GM19035 (cell line): ENCODE results near the gene ICAM2.
"Not testable (repeated sequence)": the region's sequence is repeated elsewhere in the genome, so short reads cannot be mapped to it uniquely, and the experiment has no call there.

ENCODE experiments used
- ATAC-seq: cut with Tn5 transposase; IDR thresholded peaks from one replicate; pipeline ENCODE4 v1.9.1; 2021; ENCODE audit not compliant: unreplicated experiment

The ICAM2 gene

GRCh38 chr17:63998050-63998720 lies 22.2 kb downstream of the ICAM2 start, which contains the start of gene PRR29:
Gene PRR29, plus strand, starts transcription at chr17:63998351. Its CDS starts 14 bp downstream, at chr17:63998365.
- no peak for ATAC-seq

GRCh38 chr17:63997341-63998048 lies 22.9 kb downstream of the ICAM2 start:
- ATAC-seq = no peak

- ATAC-seq = no peak
Observed at GRCh38 chr17:63996430-63997182, 23.8 kb downstream of the ICAM2 start.

DNA sequence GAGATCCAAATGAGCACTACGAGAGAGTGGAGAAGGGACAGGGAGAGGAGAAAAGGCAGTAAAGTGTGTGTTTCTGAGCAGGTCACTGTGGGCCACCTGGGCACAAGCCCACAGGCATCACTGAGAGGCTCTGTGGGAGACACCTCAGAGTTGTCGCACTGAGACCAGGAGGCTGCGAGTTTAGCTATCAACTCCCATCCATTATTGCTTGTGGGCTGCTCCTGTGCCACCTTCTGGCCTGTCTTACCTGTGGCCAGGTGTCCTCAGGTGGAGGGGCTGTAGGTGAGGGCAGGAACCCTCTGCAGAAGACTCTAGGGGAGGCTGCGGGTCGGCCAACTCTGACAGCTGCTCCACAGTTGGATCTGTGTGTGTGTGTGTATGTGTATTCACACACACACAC lies 24.8 kb downstream of the ICAM2 start:
- ATAC-seq = no peak

DNA sequence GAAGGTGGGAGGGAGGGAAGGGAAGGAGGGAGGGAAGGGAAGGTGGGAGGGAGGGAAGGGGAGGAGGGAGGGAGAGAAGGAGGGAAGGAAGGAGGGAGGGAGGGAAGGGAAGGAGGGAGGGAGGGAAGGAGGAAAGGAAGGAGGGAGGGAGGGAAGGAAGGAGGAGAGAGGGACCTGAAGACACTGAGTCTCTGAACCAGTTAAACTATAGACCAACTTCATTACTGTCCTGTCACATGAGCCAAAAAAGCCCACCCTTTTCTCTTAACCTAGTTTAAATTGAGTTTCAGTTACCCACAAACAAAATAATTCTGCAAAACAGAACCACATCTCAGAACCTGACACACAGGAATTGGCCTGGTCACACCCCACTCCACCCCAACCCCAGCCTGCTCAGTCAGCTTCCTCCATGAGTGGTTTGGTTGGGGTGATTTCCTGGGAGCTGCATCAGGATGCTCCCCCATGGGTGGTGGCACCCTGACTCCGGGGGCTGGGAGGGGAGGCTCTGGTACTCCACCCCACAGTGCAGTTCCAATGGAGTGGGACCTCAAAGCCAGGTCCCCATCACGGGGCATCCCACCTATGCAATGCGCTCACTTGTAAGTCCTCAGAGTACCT lies 27.0 kb downstream of the ICAM2 start:
- no peak for ATAC-seq

DNA sequence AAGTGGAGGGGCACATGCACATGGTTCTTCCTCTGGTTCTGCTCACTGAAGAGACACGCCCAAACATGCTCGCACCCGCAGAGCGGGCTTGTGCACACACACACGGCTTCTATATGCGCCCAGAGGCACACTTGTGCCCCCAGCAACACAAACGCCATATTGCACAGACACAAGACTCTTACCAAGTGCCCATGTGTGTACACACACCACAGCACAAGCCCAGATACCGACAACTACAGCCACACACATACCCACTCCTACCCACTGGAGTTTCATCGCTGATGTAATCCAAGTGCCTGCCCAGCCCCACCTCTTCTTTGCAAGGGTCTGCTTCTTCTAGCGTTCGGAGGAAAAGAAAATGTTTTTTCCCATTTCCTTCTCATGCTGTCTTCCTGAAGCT lies 28.8 kb downstream of the ICAM2 start:
- no peak for ATAC-seq

DNA sequence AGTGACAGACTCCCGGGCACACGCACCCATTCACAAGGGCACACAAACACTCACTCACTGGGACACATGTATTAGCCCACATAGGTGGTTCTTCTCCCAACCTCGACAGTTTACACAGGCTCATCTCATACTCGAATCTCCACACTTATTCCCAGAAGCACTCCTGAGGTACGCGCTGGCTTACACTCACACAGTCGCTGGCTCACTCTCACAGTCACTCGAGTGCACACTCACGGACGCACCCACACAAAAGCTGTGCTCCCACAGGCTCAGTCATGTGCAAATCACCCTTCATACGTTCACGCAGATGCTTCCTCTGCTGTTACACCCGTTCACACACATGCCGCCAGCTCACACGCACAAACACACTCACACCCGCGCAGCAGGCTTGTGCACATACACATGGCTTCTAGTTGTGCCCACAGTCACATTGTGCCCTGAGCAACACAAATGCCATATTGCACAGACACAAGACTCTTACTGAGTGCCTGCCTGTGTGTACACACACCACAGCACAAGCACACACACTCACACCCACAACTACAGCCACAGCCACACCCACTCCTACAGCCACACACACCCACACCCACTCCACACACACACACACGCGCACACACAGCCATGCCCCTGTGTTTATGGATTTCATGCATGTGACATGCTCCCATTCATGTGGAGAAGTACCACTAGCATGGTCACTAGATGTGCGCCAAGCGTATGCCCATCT lies 30.6 kb downstream of the ICAM2 start:
- ATAC-seq = no peak

DNA sequence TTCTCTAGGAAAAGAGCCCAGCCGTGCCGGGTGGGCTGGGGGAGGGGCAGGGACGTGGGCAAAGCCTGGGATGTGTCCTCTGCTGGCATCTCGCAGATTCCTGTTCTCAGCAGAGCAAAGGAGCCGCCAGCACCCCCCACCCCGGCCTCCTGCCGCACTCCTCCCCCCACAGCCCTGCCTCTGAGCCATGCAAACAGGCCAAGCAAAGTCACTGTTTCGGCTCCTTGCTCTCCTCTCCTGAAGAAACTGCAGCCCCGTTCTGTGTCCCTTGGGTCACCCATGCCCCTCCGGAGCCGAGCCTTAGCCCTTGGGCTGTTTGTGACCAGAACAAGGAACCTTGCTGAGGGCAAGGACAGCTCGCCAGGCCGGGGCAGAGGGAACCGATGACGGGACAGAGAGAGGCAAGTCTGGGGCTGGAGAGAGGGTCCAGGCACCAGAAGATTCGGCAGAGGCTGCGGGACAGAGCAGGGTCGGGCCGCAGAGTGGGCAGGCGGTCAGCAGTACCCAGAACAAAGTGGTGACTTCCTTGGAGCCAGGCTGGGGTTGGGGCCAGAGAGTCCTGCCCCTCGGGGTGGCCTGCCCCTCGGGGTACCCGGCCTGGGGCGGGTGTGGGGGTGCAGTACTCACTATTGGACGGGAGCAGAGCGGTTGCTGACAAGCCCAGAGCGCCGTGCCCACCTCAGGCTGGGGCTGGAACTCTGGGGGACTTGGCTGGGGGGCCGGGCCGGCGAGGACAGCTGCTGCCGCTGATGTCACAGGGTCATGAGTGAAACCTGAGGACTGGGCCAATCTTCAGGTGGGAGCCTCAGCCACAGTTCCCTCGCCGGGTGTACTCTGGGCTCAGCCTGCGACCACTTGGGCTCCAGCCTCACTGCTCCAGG lies 31.5 kb downstream of the ICAM2 start:
- ATAC-seq = no peak

- ATAC-seq = no peak
Observed at GRCh38 chr17:63988127-63988478, 32.3 kb downstream of the ICAM2 start.

GRCh38 chr17:63987221-63988126 lies 33.0 kb downstream of the ICAM2 start:
- no peak for ATAC-seq

- ATAC-seq = no peak
Observed at GRCh38 chr17:63986821-63987220, 33.6 kb downstream of the ICAM2 start.

- ATAC-seq = no peak
Observed at GRCh38 chr17:63985387-63986140, 34.9 kb downstream of the ICAM2 start.

DNA sequence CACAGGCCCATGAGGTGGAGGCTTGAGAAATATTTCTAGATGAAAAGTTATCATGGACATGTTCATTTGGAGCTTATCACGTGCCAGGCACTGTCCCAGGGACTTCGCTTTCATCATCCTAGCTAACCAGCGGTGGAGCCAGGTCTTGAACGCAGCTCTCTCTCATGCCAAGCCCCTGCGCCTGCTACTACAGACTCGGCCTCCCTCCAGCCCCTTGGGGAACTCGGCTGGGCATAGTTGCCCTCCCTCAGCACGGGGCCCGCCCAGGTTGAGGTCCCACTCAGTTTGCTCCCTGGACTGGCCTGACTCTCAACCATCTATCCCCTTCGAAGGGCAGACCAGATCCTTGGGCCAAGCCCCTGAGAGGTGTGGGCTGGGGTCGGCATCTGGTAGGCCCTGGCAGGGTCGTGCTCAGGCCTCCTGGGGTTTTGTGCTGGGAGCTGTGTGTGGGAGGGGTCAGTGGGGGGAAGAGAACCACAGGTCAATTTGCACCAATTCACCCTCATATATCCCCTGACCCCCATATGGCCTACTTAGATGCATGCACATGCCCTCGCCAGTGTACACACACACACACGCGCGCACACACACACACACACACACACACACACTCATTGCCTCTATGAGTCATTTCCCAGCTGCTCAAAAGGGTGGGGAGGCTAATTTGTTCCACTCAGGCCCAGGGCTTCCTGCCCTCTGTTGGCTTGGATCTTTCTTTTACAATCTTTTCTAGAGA lies 35.6 kb downstream of the ICAM2 start:
- no peak for ATAC-seq

- ATAC-seq = no peak
Observed at GRCh38 chr17:63984236-63984635, 36.2 kb downstream of the ICAM2 start.

DNA sequence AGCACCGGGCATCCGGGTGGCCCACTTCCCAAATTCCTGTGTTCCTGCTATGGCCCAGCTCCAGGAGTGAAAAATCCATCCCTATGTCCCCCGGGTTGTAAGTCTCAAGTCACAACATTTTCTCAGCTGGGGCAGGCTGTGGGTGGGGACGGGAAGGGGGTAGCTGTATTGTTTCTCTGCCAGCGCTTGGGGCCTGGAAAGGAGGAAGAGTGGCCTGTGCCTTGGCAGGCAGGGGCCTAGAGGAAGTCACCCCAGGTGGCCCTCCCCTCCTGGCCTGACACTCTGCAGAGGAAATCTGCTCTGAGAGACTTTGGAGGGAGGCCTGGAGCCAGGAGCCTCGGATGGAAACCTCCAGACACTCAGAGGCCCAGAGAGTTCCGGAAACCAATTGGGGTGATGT lies 37.1 kb downstream of the ICAM2 start:
- ATAC-seq = no peak

GRCh38 chr17:63982641-63983040 lies 37.8 kb downstream of the ICAM2 start:
- ATAC-seq = not testable (repeated sequence)
